Ascending aorta (tissue), 2 donors: ENCODE results near the gene ENAH. TPM values are rescaled to one million over a fixed set of nuclear protein-coding genes. Genes with fewer than 3 reads are reported as not detected.
"Not testable (repeated sequence)": the region's sequence is repeated elsewhere in the genome, so short reads cannot be mapped to it uniquely, and the experiment has no call there.

ENCODE experiments used
- DNase-seq, 2 donors: peaks; one replicate each; pipeline ENCODE4 v3.0.0-alpha.2; 2019; ENCODE audit warnings: low spot score in 2 of 2
- H3K27ac ChIP-seq, 2 donors: fragments of 200-600 bp; sonication (generic); one replicate each; pipeline ENCODE4 v1.5.1; 2016 to 2017; ENCODE audit warnings: mild to moderate bottlenecking in 1 of 2
- H3K27me3 ChIP-seq: fragments of 200-600 bp; sonication (generic); one replicate; pipeline ENCODE4 v1.5.1; 2017
- H3K36me3 ChIP-seq, 2 donors: fragments of 200-600 bp; sonication (generic); one replicate each; pipeline ENCODE4 v1.5.1; 2016
- H3K4me1 ChIP-seq, 2 donors: fragments of 200-600 bp; sonication (generic); one replicate each; pipeline ENCODE4 v1.5.1; 2016 to 2017; ENCODE audit warnings: mild to moderate bottlenecking in 1 of 2
- H3K4me3 ChIP-seq, 2 donors: fragments of 200-600 bp; sonication (generic); one replicate each; pipeline ENCODE4 v1.5.1; 2016 to 2017; ENCODE audit warnings: mild to moderate bottlenecking in 1 of 2
- H3K9me3 ChIP-seq, 2 donors: fragments of 200-600 bp; sonication (generic); one replicate each; pipeline ENCODE4 v1.5.1; 2016
- CTCF ChIP-seq, 3 experiments: fragments of 200-600 bp in 2 of 3; fragments of 450-650 bp in 1 of 3; sonication (generic) in 2 of 3; IDR thresholded peaks; one replicate each; pipeline ENCODE4 v1.5.1; 2016 to 2019; ENCODE audit warnings: antibody characterized with exemption in 3 of 3, mild to moderate bottlenecking in 1 of 3, moderate library complexity in 1 of 3
- intact Hi-C: fragments of 100-400 bp; cut with DNase I; formaldehyde crosslinking; loops from one replicate; pipeline ENCODE4 v1.15.1; 2023
- total RNA-seq: library from RNA; depleted of rRNA; stranded (reverse); fragments of >200 nt; gene quantifications from one replicate; pipeline ENCODE4 v1.1.0, GENCODE V29; 2016

The ENAH gene
- total RNA-seq, 1 donor from 2014 or later, result 103 TPM

- Histone ChIP-seq H3K9me3 (no peaks in the 10 kb centered on the region), H3K4me1 (peaks cover 0 to 2% of the 10 kb centered on the region in 2 donors), H3K4me3 (no peak overlapping the region), H3K36me3 (peaks cover 0 to 3% of the 10 kb centered on the region in 2 donors), H3K27ac (no peak overlapping the region), H3K27me3 (no peaks in the 10 kb centered on the region)
- intact Hi-C loops, result no loop called here
- TF ChIP-seq CTCF (IDR thresholded peaks at IDR 0.05), result no peak
- no peak for DNase-seq
These were observed 10.7 kb downstream of the ENAH start for GRCh38 chr1:225642177-225642576.

- no peaks in the 10 kb centered on the region for H3K9me3 ChIP-seq
- intact Hi-C loops, result loop anchor here (5.0 kb wide), 1 partner anchor 57 kb away; no protein-coding TSS in a partner anchor
These were observed 14.1 kb downstream of the ENAH start for GRCh38 chr1:225638853-225639252.

GRCh38 chr1:225637651-225638199 is 15.2 kb downstream of the ENAH start:
- DNase-seq, result no peak
- no peak overlapping the region for H3K27ac ChIP-seq

More at GRCh38 chr1:225638853-225639252, 14.1 kb downstream of the ENAH start:
- peaks cover 0 to 9% of the 10 kb centered on the region in 2 donors for H3K4me1 ChIP-seq
- H3K27me3 ChIP-seq, result no peaks in the 10 kb centered on the region
- peaks cover 0 to 3% of the 10 kb centered on the region in 2 donors for H3K36me3 ChIP-seq
- H3K27ac ChIP-seq, result no peak overlapping the region
- H3K4me3 ChIP-seq, result no peak overlapping the region
- DNase-seq, result no peak
- no peak for TF ChIP-seq CTCF (IDR thresholded peaks at IDR 0.05)

GRCh38 chr1:225636992-225637391 is 15.9 kb downstream of the ENAH start:
- DNase-seq, H3K27ac ChIP-seq, H3K9me3 ChIP-seq, H3K4me1 ChIP-seq, H3K4me3 ChIP-seq, H3K27me3 ChIP-seq, H3K36me3 ChIP-seq: not testable (repeated sequence)
- intact Hi-C loops, result loop anchor here (5.0 kb wide), 1 partner anchor 55 kb away; no protein-coding TSS in a partner anchor

More at GRCh38 chr1:225637651-225638199, 15.2 kb downstream of the ENAH start:
- H3K27me3 ChIP-seq, result no peaks in the 10 kb centered on the region
- H3K4me3 ChIP-seq, result no peak overlapping the region
- H3K9me3 ChIP-seq, result no peaks in the 10 kb centered on the region
- peaks cover 0 to 3% of the 10 kb centered on the region in 2 donors for H3K36me3 ChIP-seq
- H3K4me1 ChIP-seq, result peaks cover 0 to 9% of the 10 kb centered on the region in 2 donors
- TF ChIP-seq CTCF (IDR thresholded peaks at IDR 0.05), result no peak
- intact Hi-C loops, result loop anchor here (5.0 kb wide), 1 partner anchor 55 kb away; no protein-coding TSS in a partner anchor

- no peak for DNase-seq
- Histone ChIP-seq H3K9me3 (no peaks in the 10 kb centered on the region), H3K4me3 (no peak overlapping the region), H3K4me1 (peaks cover 0 to 7% of the 10 kb centered on the region in 2 donors), H3K27ac (no peak overlapping the region), H3K27me3 (no peaks in the 10 kb centered on the region), H3K36me3 (no peaks in the 10 kb centered on the region)
- no peak for TF ChIP-seq CTCF (IDR thresholded peaks at IDR 0.05)
- intact Hi-C loops, result loop anchor here (5.0 kb wide), 1 partner anchor 53 kb away; no protein-coding TSS in a partner anchor
These were observed 17.3 kb downstream of the ENAH start for GRCh38 chr1:225635649-225636048.

GRCh38 chr1:225632836-225633235 is 20.1 kb downstream of the ENAH start:
- DNase-seq, intact Hi-C loops, H3K36me3 ChIP-seq, H3K4me3 ChIP-seq, H3K27ac ChIP-seq, H3K27me3 ChIP-seq, H3K9me3 ChIP-seq: not testable (repeated sequence)
- peaks cover 0 to 10% of the 10 kb centered on the region in 2 donors for H3K4me1 ChIP-seq
